Stimulated activated CD4-positive, alpha-beta T cell treated with anti-CD3 and anti-CD28 coated beads, Interleukin-15, amount 100 ng/mL, for 24 hours (primary cell): ENCODE measurements around the gene FAM90A1.
"Not testable (repeated sequence)": the region's sequence is repeated elsewhere in the genome, so short reads cannot be mapped to it uniquely, and the experiment has no call there.

Source experiments
- DNase-seq: peaks from one replicate; pipeline ENCODE4 v3.0.0-alpha.2; 2020

FAM90A1 gene

DNA sequence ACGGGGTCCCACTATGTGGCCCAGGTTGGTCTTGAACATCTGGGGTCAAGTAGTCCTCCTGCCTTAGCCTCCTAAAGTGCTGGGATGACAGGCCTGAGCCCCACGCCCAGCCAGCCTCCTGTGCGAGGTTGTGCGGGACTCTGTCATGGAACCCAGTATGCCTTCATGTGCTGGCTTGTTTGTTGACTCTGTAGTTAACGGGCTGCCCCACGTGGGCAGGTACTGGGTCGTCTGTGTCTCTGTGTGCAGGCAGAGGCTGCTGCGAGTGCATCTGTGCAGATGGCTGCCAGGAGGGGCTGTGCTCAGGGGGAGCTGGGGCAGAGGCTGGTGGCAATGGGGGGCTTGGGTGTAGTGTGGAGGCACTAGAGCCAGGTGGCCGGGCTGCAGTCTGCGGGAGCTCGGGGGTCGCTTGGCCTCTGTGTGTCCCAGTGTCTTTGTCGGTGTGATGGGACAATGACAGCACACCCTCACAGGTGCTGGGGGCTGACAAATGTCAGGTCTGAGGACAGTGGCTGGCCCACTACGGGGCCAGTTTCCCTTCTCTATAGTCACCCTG, 6.0 kb upstream of the FAM90A1 start:
- not testable (repeated sequence) for DNase-seq

DNA sequence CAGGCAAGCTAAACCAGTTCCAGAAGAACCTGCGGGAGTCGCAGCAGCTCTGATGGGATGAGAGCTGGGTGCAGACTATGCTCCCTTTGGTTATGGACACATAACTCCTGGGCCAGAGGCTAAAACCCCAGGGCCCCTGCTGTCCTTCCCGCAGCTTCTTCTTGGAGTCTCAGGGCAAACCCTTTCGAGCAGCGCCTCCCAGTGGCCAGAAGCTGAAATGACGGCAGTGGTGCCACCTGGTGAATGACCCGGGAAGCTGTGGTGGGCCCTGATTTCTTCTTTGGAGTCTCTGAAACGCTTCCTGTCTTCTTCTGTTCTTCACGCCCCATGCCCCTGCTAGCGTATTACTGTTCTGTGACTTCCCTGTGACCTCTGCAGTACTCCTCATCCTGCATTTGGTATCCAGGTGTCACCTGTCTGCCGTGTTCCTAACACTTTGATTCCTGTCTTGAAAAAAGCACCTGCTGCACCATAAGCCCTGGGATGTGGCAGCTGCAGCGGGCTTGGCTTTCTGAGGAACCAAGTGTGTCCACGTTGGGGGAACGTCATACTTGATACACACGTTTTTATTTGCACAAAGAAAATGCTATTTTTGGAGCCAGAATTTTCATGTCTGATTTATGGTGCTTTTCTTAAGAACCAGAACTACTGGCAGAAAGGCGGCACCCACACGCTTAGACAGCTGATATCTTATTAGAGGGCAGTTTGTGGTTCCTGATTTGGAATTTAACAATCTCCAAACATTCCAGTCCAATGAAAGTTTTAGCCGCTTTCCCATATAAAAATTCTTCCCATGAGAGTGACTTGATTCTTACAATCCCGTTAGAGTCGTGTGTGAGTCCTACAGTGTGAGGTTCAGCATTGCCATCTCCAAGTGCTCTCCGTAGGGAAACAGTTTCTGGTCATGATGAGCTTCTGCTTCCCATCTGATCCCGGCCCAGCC, 4.5 kb upstream of the FAM90A1 start:
- peak; percentile 76 for DNase-seq

DNA sequence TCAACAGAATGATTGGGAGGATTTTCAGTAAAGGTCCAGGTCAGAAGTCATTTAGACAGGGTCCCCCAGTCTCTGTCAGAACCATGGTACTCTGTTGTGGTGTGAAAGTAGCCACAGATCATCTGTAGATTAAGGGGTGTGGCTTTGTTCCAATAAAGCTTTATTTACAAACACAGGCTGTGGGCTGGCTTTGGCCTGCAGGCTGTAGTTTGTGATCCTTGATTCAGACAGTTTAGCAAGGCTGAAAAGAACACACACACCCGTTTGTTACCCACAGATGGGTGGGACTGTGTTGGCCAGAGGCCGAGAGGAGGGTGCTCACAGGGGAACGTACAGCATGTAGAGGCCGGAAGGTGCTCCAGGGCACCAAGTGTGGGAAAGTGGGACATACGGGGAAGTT, 3.6 kb upstream of the FAM90A1 start:
- not testable (repeated sequence) for DNase-seq

DNA sequence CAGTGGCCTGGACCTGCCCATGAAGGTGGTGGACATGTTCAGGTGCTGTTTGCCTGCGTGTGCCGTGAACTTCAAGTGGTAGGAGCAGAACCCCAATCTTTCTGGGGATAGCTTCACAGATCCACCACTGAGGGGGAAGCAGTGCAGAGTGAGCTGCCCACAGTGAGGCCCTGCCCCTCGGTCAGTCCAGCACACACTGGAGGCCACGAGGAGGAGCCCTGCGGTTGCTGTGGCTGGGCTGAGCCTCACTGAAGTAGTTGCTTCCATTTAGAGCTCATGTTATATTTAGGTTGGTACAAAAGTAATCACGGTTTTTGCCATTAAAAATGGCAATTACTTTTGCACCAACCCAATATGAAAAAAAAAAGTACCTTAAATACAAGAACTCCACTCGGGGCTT, 2.1 kb upstream of the FAM90A1 start:
- DNase-seq: not testable (repeated sequence)

DNA sequence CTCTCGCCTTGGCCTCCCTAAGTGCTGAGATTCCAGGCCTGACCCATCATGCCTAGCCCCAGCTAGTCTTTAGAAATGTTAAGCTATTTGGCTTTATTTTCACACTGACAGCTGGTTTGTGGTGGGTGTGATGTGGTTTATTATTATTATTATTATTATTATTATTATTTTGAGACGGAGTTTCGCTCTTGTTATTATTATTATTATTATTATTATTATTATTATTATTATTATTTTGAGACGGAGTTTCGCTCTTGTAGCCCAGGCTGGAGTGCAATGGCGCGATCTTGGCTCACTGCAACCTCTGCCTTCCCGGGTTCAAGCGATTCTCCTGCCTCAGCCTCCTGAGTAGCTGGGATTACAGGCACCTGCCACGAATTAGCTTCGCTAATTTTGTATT, 1.2 kb upstream of the FAM90A1 start:
- not testable (repeated sequence) for DNase-seq

DNA sequence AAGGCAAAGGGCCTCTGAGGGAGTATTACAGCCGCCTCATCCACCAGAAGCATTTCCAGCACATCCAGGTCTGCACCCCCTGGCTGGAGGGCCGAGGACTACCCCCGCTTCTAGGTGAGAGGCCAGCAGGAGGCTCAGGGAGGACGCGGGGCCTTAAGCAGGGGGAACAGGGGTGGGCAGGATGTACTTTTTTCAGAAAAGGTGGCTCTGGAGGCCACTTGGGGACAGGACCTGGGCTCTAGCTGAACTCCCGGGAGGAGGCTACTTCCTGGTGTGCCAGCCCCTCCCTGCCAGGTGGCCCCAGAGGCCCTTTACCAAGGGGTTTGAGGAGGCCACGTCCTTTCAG, 287 bp upstream of the FAM90A1 start:
- not testable (repeated sequence) for DNase-seq

DNA sequence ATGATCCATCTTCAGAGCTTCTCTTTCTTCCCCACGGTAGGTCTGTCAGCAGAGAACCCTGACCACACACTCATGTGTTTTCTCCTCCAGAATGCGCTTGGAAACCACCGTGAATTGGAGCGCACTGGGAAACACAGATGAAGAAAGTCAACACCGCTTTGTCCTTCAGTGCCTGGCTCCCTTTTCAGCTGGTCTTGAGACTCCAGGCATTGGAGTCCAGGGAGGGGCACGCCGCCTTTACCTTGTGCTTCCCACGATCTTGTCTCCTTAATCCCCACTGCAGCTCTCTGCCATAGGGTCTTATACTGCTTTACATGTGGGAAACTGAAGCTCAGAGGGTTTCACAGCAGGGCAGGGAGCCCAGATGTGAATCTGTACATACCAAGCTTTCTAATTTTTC, 1.1 kb downstream of the FAM90A1 start:
- no peak for DNase-seq

DNA sequence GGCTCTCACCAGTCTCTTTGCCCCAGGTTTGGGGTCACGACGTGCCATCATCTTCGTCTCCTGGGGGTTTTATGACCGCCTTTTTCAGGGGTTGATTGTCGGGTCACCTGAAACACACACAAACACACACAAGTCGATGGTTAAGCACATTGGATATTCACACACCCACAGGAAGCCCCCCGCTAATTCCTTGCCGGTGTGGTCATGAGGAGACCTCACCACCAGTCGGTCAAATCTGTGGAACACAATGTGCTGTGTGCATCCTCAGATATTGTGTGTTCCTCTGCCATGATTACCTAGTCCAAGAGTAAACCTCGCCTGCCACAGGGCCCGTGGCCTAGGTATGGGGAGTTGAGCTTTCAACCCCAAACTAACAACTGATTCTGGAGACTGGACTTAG, 2.6 kb downstream of the FAM90A1 start:
- DNase-seq: not testable (repeated sequence)

DNA sequence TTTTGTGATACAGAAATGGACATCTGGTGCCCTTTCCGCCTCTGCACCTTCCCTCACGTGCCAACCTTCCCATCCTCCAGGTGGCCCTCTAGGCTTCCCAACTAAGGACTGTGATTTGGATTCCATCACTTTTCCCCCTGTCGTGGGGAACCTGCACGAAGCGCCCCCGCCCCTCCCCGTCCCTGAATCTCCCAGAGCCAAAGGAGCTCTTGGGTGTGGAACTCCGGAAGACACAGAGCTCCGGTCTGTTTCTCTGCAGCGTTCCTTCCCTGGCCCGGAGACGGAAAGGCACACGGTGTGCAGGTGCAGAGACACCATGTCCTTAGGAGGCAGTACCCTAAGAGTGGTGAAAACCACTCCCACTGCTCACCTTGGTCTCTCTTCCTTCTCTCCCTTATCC, 3.8 kb downstream of the FAM90A1 start:
- DNase-seq: not testable (repeated sequence)

DNA sequence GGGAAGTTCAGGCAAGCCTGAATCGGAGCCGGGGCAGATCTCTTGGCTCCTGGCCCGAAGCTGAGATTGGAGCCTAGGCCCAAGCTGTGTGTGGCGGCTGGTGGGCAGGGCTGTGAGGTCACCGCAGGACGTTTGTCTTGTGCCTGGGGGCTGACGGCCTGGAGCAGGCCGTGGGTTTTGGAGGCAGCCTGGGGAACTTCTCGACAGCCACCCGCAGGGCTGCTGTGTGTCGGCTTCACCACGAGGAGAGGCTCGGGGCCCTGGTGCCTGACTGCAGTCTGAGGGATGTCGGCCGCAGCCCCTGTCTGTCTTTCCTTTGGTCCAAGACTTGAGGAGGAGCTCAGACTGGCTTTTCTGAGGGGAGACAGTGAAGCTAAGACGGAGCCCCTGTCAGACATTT, 5.1 kb downstream of the FAM90A1 start:
- DNase-seq: not testable (repeated sequence)

DNA sequence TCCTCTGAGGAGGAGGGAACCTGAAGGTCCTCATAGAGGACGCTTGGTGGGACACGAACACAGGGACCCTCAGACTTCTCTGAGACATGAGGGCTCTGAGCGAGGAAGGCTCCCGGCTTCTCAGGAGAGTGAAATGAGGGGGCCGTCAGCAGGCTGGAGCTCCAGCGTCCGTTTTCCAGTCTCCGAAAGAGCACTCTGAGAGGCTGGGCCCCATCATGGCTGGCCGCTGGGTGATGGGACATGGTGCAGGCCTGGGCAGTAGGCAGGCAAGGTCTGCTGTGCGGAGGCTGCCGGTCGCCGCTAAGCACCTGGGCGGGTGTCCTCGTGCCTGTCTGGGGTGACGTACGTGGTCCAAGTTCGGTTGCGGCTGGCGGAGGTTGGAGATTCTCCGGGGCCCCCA, 5.6 kb downstream of the FAM90A1 start:
- not testable (repeated sequence) for DNase-seq

DNA sequence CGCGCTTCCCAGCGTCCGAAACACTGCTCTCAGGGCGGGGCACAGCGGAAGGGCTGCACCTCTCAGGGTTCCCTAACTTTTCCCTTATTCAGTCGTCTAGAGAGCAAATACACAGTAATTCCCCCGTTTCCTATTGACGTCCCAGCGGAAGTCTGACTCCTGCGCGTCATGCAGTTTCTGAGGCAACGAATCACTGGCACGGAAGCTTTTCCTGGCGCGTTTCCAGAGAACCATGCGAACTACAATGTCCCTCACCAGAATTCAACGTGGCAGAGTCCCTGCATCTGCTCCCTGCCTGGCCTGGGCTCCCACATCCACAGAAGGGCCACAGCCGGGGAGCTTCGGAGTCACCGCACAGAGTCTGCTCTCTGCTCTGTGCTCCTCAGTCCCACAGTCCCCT, 6.0 kb downstream of the FAM90A1 start:
- not testable (repeated sequence) for DNase-seq

DNA sequence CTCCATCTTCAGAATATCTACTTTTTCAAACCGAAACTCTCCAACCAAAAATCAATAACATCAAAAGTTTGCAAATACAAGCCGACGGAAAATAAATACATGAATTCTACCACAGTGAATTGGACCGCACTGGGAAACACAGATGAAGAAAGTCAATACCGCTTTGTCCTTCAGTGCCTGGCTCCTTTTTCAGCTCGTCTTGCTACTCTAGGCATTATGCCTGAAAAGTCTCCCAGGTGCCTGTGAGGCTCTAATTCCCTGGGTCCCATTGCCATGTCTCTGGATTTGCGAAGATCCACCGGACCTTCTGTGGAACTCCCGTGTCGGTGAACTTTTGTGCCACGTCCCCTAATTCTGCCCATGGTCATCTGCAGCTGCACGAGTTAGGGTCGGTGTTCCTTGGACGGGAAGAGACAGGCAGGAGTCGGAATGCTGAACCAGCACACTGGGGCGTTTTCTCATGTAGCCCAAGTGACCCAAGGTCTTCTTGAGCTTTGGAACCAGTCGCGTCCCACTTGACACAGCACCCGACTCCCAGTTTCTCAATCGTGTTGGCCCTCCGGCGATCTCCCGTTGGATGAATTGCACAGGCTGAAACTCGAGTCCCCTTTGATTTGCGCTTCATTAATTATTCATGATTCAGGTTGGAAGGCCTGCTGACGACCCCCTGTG, 8.6 kb downstream of the FAM90A1 start:
- not testable (repeated sequence) for DNase-seq

DNA sequence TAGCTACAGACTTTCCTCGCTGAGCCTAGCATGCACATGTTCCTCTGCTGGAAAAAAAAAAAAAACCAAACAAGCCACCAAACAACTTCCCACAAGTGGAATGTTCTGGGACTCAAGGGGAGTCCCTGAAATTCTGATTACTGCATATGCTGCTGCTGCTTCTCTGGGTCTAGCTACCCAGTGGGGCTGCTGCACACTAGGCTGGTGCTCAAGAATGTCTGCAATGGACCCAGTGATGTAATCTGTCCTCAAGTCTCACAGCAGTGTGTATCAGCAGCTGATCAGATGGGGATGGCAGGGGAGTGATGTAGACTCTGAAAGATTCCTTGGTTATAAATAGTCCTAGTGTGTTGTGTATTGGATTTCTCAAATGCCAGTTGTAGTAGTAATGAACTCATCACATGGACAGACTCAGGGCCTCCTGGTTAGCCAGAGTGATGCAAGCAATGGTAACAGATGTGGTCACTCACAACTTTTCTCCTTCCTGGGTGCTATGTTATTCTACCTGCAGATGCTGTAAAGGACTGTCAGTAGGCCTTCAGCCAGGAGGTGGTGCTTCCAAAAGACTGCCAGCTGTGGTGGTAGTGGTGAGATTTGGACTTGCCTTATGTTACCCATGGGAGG, 29.6 kb downstream of the FAM90A1 start:
- DNase-seq: not testable (repeated sequence)

DNA sequence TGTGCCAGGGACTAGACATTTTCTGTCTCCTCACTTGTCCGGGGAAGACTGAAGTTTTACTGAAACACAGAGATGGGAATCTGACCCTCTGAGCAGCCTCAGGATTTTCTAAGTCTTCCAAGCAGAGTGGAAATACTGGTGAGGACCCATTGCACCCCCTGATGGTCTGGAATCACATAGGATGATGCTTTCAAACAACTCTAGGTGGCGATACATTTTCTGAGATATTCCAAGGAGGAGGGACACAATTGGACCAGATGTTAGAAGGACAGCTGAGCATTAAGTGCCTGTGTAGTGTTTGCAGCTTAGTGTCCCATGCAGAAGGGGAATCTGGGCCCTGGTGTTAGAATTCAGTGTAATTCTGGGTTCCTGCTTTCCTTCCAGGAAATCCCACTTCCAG, 39.3 kb downstream of the FAM90A1 start:
- not testable (repeated sequence) for DNase-seq

DNA sequence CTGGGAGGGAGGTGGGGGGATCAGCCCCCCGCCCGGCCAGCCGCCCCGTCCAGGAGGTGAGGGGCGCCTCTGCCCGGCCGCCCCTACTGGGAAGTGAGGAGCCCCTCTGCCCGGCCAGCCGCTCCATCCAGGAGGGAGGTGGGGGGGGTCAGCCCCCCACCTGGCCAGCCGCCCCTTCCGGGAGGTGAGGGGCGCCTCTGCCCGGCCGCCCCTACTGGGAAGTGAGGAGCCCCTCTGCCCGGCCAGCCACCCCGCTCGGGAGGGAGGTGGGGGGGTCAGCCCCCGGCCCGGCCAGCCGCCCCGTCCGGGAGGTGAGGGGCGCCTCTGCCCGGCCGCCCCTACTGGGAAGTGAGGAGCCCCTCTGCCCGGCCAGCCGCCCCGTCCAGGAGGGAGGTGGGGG, 43.2 kb downstream of the FAM90A1 start:
- DNase-seq: not testable (repeated sequence)

DNA sequence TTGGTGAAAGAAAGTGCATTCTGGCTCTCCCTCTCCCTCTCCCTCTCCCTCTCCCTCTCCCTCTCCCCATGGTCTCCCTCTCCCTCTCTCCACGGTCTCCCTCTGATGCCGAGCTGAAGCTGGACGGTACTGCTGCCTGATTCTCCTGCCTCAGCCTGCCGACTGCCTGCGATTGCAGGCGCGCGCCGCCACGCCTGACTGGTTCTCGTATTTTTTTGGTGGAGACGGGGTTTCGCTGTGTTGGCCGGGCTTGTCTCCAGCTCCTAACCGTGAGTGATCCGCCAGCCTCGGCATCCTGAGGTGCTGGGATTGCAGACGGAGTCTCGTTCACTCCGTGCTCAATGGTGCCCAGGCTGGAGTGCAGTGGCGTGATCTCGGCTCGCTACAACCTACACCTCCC, 44.1 kb downstream of the FAM90A1 start:
- DNase-seq: not testable (repeated sequence)

DNA sequence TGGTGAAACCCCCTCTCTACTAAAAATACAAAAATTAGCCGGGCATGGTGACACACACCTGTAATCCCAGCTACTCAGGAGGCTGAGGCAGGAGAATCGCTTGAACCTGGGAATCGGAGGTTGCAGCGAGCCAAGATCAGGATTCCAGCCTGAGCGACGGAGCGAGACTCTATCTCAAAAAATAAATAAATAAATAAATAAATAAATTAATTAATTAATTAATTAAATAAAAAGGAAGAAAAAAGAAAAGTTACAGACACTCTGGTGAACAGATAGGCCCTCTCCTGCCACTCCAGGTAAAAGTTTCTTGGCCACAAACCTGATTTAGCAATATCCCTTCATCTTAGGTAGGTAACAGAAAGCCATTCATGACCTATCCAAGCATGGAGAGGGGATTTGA, 44.5 kb downstream of the FAM90A1 start:
- DNase-seq: not testable (repeated sequence)

DNA sequence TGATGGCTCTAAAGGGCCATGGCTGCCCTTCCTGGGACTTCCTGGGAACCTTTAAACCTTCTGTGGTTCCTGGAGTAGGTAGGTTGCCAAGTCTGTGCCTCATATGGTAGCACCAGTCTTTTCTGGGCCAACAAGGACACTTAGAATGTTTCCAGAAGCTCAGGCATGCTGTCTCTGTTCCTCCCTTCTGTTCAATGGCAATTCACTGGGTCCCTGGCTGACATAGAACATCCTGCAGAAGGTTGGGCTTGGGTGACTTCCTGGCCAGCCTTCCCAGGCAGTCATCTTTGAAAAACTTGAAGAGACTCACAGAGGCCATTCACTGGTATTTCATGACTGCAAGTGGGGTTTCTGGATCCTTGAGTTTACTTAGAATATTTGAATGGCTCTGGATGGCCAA, 46.1 kb downstream of the FAM90A1 start:
- DNase-seq: not testable (repeated sequence)

DNA sequence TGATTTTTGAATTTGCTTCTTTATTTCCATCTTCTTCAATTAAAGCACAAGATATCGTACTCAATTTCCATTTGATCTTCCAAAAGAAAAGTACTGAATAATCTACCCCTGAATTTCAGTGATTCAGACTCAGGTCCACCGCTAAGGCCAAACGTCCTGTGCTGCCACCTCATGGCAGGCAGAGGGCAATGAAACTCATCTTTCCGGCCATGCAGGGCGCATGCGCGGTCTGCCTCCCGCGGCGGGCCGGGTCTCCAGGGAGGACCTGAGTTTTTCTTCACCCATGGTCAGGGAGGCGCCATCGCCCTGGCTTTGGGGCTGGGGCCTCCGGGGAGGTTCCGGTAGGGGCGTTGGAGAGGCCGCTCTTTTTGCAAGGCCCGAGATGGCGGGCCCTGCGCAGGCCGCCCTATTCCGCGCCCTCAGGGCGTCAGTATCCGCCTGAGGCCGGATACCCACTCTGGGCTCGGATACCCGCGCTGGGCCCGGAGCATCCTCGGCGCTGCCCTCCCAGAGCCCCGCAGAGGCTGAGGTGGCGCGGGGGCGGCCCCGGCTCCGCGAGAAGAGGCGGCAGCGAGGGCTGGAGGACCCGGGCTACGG, 47.3 kb downstream of the FAM90A1 start:
- DNase-seq: peak; percentile 72

DNA sequence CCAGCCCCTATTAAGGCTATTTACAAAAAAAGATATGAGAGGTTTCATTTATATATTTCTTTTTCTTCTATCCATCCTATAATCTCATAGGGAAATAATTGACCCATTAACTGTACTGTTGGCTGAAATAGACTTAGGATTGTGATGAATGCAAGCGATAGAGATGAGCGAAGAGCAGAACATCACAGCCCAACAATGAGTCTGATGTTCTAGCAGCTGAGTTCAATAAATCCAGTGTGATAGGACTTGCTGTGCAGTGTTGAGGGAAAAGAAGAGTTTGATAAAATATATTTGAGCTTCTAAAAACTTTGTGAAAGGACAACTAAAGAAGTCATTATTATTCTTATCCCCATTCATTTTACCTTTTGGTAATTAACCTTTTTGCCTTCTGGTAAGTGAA, 54.5 kb downstream of the FAM90A1 start:
- not testable (repeated sequence) for DNase-seq
